Measurements from ENCODE around the gene LGMN.
"Not testable (repeated sequence)": the region's sequence is repeated elsewhere in the genome, so short reads cannot be mapped to it uniquely, and the experiment has no call there.

LGMN gene

GRCh38 chr14:92750222-92750728, 1.8 kb upstream of the LGMN start:
- Mint-ChIP-seq H3K4me1 (ENCODE audit: low read depth) (peaks cover 29% of the 10 kb centered on the region), H3K27ac (peak overlapping the region; percentile 19), H3K4me3 (peak overlapping the region; percentile 63), H3K27me3 (ENCODE audit: low read depth) (peaks cover 70% of the 10 kb centered on the region)
- H3K36me3 Mint-ChIP-seq (ENCODE audit: low read depth); H3K9me3 Mint-ChIP-seq: not testable (repeated sequence)

GRCh38 chr14:92747701-92748258, 647 bp downstream of the LGMN start:
- H3K4me3 Mint-ChIP-seq: peak overlapping the region; percentile 68
- peaks cover 69% of the 10 kb centered on the region for H3K27me3 Mint-ChIP-seq (ENCODE audit: low read depth)
- peaks cover 3% of the 10 kb centered on the region for H3K36me3 Mint-ChIP-seq (ENCODE audit: low read depth)
- peaks cover 29% of the 10 kb centered on the region for H3K4me1 Mint-ChIP-seq (ENCODE audit: low read depth)
- H3K9me3 Mint-ChIP-seq: no peaks in the 10 kb centered on the region
- no peak overlapping the region for H3K27ac Mint-ChIP-seq

GRCh38 chr14:92744198-92744597, 4.2 kb downstream of the LGMN start:
- H3K27ac Mint-ChIP-seq: no peak overlapping the region
- no peaks in the 10 kb centered on the region for H3K9me3 Mint-ChIP-seq
- peaks cover 47% of the 10 kb centered on the region for H3K27me3 Mint-ChIP-seq (ENCODE audit: low read depth)
- H3K4me1 Mint-ChIP-seq (ENCODE audit: low read depth): peaks cover 18% of the 10 kb centered on the region
- no peak overlapping the region for H3K4me3 Mint-ChIP-seq
- no peaks in the 10 kb centered on the region for H3K36me3 Mint-ChIP-seq (ENCODE audit: low read depth)

- Mint-ChIP-seq H3K27ac (no peak overlapping the region), H3K4me1 (ENCODE audit: low read depth) (peaks cover 12% of the 10 kb centered on the region), H3K4me3 (no peak overlapping the region), H3K27me3 (ENCODE audit: low read depth) (peaks cover 29% of the 10 kb centered on the region), H3K36me3 (ENCODE audit: low read depth) (no peaks in the 10 kb centered on the region), H3K9me3 (no peaks in the 10 kb centered on the region)
Measured at GRCh38 chr14:92740440-92740839, 8.0 kb downstream of the LGMN start.

GRCh38 chr14:92737619-92738188, 10.7 kb downstream of the LGMN start:
- Mint-ChIP-seq H3K36me3 (ENCODE audit: low read depth) (no peaks in the 10 kb centered on the region), H3K4me3 (no peak overlapping the region)

GRCh38 chr14:92737206-92737605, 11.2 kb downstream of the LGMN start:
- no peaks in the 10 kb centered on the region for H3K9me3 Mint-ChIP-seq
- no peaks in the 10 kb centered on the region for H3K36me3 Mint-ChIP-seq (ENCODE audit: low read depth)
- peaks cover 12% of the 10 kb centered on the region for H3K4me1 Mint-ChIP-seq (ENCODE audit: low read depth)
- peaks cover 26% of the 10 kb centered on the region for H3K27me3 Mint-ChIP-seq (ENCODE audit: low read depth)
- no peak overlapping the region for H3K27ac Mint-ChIP-seq
- H3K4me3 Mint-ChIP-seq: peak overlapping the region; percentile 35

More at GRCh38 chr14:92737619-92738188, 10.7 kb downstream of the LGMN start:
- Mint-ChIP-seq H3K4me1 (ENCODE audit: low read depth) (peaks cover 12% of the 10 kb centered on the region), H3K27me3 (ENCODE audit: low read depth) (peaks cover 26% of the 10 kb centered on the region), H3K9me3 (no peaks in the 10 kb centered on the region), H3K27ac (no peak overlapping the region)

- Mint-ChIP-seq H3K9me3 (peaks cover 7% of the 10 kb centered on the region), H3K27me3 (ENCODE audit: low read depth) (peaks cover 35% of the 10 kb centered on the region), H3K27ac (no peak overlapping the region), H3K4me1 (ENCODE audit: low read depth) (peaks cover 12% of the 10 kb centered on the region), H3K4me3 (no peak overlapping the region), H3K36me3 (ENCODE audit: low read depth) (peaks cover 6% of the 10 kb centered on the region)
Measured at GRCh38 chr14:92735344-92735743, 13.1 kb downstream of the LGMN start.

- Mint-ChIP-seq H3K4me3 (no peak overlapping the region), H3K9me3 (peaks cover 7% of the 10 kb centered on the region), H3K36me3 (ENCODE audit: low read depth) (peaks cover 6% of the 10 kb centered on the region), H3K27ac (no peak overlapping the region), H3K27me3 (ENCODE audit: low read depth) (peaks cover 41% of the 10 kb centered on the region), H3K4me1 (ENCODE audit: low read depth) (peaks cover 18% of the 10 kb centered on the region)
Measured at GRCh38 chr14:92734618-92735017, 13.8 kb downstream of the LGMN start.

GRCh38 chr14:92733007-92733406, 15.4 kb downstream of the LGMN start:
- H3K4me3 Mint-ChIP-seq: no peak overlapping the region
- H3K27me3 Mint-ChIP-seq (ENCODE audit: low read depth): peaks cover 37% of the 10 kb centered on the region
- H3K36me3 Mint-ChIP-seq (ENCODE audit: low read depth): peaks cover 6% of the 10 kb centered on the region
- no peak overlapping the region for H3K27ac Mint-ChIP-seq
- peaks cover 28% of the 10 kb centered on the region for H3K4me1 Mint-ChIP-seq (ENCODE audit: low read depth)
- H3K9me3 Mint-ChIP-seq: peaks cover 7% of the 10 kb centered on the region

- H3K9me3 Mint-ChIP-seq: peaks cover 10% of the 10 kb centered on the region
- peaks cover 7% of the 10 kb centered on the region for H3K36me3 Mint-ChIP-seq (ENCODE audit: low read depth)
- H3K27me3 Mint-ChIP-seq (ENCODE audit: low read depth): peaks cover 37% of the 10 kb centered on the region
- H3K27ac Mint-ChIP-seq: no peak overlapping the region
- no peak overlapping the region for H3K4me3 Mint-ChIP-seq
- peaks cover 20% of the 10 kb centered on the region for H3K4me1 Mint-ChIP-seq (ENCODE audit: low read depth)
Measured at GRCh38 chr14:92731622-92732115, 16.8 kb downstream of the LGMN start.

- H3K9me3 Mint-ChIP-seq: peaks cover 11% of the 10 kb centered on the region
- H3K27me3 Mint-ChIP-seq (ENCODE audit: low read depth): peaks cover 34% of the 10 kb centered on the region
- H3K36me3 Mint-ChIP-seq (ENCODE audit: low read depth): peaks cover 7% of the 10 kb centered on the region
- H3K4me3 Mint-ChIP-seq: no peak overlapping the region
- peaks cover 22% of the 10 kb centered on the region for H3K4me1 Mint-ChIP-seq (ENCODE audit: low read depth)
- no peak overlapping the region for H3K27ac Mint-ChIP-seq
Measured at GRCh38 chr14:92729634-92730358, 18.6 kb downstream of the LGMN start.

GRCh38 chr14:92728759-92729364, 19.6 kb downstream of the LGMN start:
- H3K27ac Mint-ChIP-seq: no peak overlapping the region
- peaks cover 34% of the 10 kb centered on the region for H3K27me3 Mint-ChIP-seq (ENCODE audit: low read depth)
- H3K36me3 Mint-ChIP-seq (ENCODE audit: low read depth): peaks cover 7% of the 10 kb centered on the region
- peaks cover 22% of the 10 kb centered on the region for H3K4me1 Mint-ChIP-seq (ENCODE audit: low read depth)
- no peak overlapping the region for H3K4me3 Mint-ChIP-seq
- H3K9me3 Mint-ChIP-seq: peaks cover 11% of the 10 kb centered on the region

- Mint-ChIP-seq H3K4me3 (no peak overlapping the region), H3K27me3 (ENCODE audit: low read depth) (peaks cover 29% of the 10 kb centered on the region), H3K27ac (no peak overlapping the region), H3K36me3 (ENCODE audit: low read depth) (peaks cover 7% of the 10 kb centered on the region), H3K4me1 (ENCODE audit: low read depth) (peaks cover 22% of the 10 kb centered on the region), H3K9me3 (peaks cover 11% of the 10 kb centered on the region)
Measured at GRCh38 chr14:92726933-92727262, 21.5 kb downstream of the LGMN start.

- H3K36me3 Mint-ChIP-seq (ENCODE audit: low read depth): peaks cover 3% of the 10 kb centered on the region
- H3K27ac Mint-ChIP-seq: no peak overlapping the region
- H3K27me3 Mint-ChIP-seq (ENCODE audit: low read depth): peaks cover 29% of the 10 kb centered on the region
- peaks cover 6% of the 10 kb centered on the region for H3K9me3 Mint-ChIP-seq
- H3K4me3 Mint-ChIP-seq: no peak overlapping the region
- H3K4me1 Mint-ChIP-seq (ENCODE audit: low read depth): peaks cover 22% of the 10 kb centered on the region
Measured at GRCh38 chr14:92726135-92726932, 22.1 kb downstream of the LGMN start.
